Lower leg skin (tissue), 4 donors: ENCODE data around the gene TLE3. TPM values are rescaled to one million over a fixed set of nuclear protein-coding genes. Genes with fewer than 3 reads are reported as not detected.

ENCODE experiments used
- DNase-seq, 2 donors: peaks; one replicate each; pipeline ENCODE4 v3.0.0-alpha.2; 2019; ENCODE audit warnings: low spot score in 2 of 2
- H3K4me3 ChIP-seq: fragments of 200-600 bp; sonication (generic); 2 replicates; pipeline ENCODE4 v1.5.1; 2017; ENCODE audit warnings: mild to moderate bottlenecking, low read depth; ENCODE audit not compliant: poor library complexity, severe bottlenecking
- CTCF ChIP-seq, 3 donors: fragments of 450-650 bp; IDR thresholded peaks; one replicate each; pipeline ENCODE4 v1.5.1; 2016; ENCODE audit warnings: antibody characterized with exemption in 3 of 3, mild to moderate bottlenecking in 3 of 3, moderate library complexity in 2 of 3
- POLR2A ChIP-seq, 2 donors: fragments of 450-650 bp; IDR thresholded peaks; one replicate each; pipeline ENCODE4 v1.6.1; 2016 to 2017; ENCODE audit warnings: antibody characterized with exemption in 2 of 2, mild to moderate bottlenecking in 1 of 2, moderate library complexity in 1 of 2
- WGBS, 2 donors: methylation state at CpG; one replicate each; pipeline ENCODE4 v1.1.5; 2018; 5-methylcytosine and 5-hydroxymethylcytosine counted together
- intact Hi-C: fragments of 100-400 bp; cut with DNase I; formaldehyde crosslinking; loops from one replicate; pipeline ENCODE4 v1.15.0; 2023; ENCODE audit warnings: low total_unique reads
- total RNA-seq, 4 donors: library from RNA; depleted of rRNA; stranded (reverse); fragments of >200 nt; gene quantifications; one replicate each; pipeline ENCODE4 v1.1.0, GENCODE V29; 2016

The TLE3 gene
- total RNA-seq, 4 donors from 2014 or later, result 95.7 to 136 (median 124) TPM

GRCh38 chr15:70099967-70100473 is 2.3 kb upstream of the TLE3 start:
- 0 to 1% methylated on average over 17 of the region's 17 CpGs for WGBS, 2 donors
- intact Hi-C loops, result no loop called here
- TF ChIP-seq POLR2A (IDR thresholded peaks at IDR 0.05) (no peak), CTCF (IDR thresholded peaks at IDR 0.05) (no peak)
- no peak for DNase-seq
- H3K4me3 ChIP-seq, result no peak overlapping the region

- intact Hi-C loops, result no loop called here
- WGBS, 2 donors, result 0 to 1% methylated on average over 54 to 61 of the region's 69 CpGs
Observed at GRCh38 chr15:70099167-70099966, 1.6 kb upstream of the TLE3 start.

GRCh38 chr15:70098461-70099166 is 897 bp upstream of the TLE3 start:
- TF ChIP-seq POLR2A (IDR thresholded peaks at IDR 0.05) (no peak), CTCF (IDR thresholded peaks at IDR 0.05) (no peak)
- 4 to 8% methylated on average over 16 to 37 of the region's 60 CpGs for WGBS, 2 donors
- DNase-seq, result peak in 1 of 2 donors; percentile 94
- intact Hi-C loops, result no loop called here
- peak overlapping the region; percentile 47 for H3K4me3 ChIP-seq

More at GRCh38 chr15:70099167-70099966, 1.6 kb upstream of the TLE3 start:
- TF ChIP-seq POLR2A (IDR thresholded peaks at IDR 0.05) (peak in 1 of 2 donors; percentile 92), CTCF (IDR thresholded peaks at IDR 0.05) (no peak)
- peak; percentile 99 to 100 for DNase-seq
- H3K4me3 ChIP-seq, result peak overlapping the region; percentile 47

- 0 to 1% methylated on average over 7 of the region's 7 CpGs for WGBS, 2 donors
- TF ChIP-seq CTCF (IDR thresholded peaks at IDR 0.05) (no peak), POLR2A (IDR thresholded peaks at IDR 0.05) (no peak)
- intact Hi-C loops, result no loop called here
- no peak overlapping the region for H3K4me3 ChIP-seq
- no peak for DNase-seq
Observed at GRCh38 chr15:70098153-70098460, 390 bp upstream of the TLE3 start.

- DNase-seq, result no peak
- TF ChIP-seq CTCF (IDR thresholded peaks at IDR 0.05) (no peak), POLR2A (IDR thresholded peaks at IDR 0.05) (no peak)
- 0% methylated on average over 4 of the region's 37 CpGs; no CpG with 5 or more reads in 1 of the 2 donors for WGBS, 2 donors
- intact Hi-C loops, result no loop called here
- H3K4me3 ChIP-seq, result peak overlapping the region; percentile 82
Observed at GRCh38 chr15:70097063-70097320, 725 bp downstream of the TLE3 start.
